ENCODE results near the gene FASN. TPM values are rescaled to one million over a fixed set of nuclear protein-coding genes. Genes with fewer than 3 reads are reported as not detected.

The FASN gene
- total and polyA plus RNA-seq, 2 donors (not counting 3 experiments of a cell fraction or from before 2014, with no cell fraction given) = 101 to 360 TPM

DNA sequence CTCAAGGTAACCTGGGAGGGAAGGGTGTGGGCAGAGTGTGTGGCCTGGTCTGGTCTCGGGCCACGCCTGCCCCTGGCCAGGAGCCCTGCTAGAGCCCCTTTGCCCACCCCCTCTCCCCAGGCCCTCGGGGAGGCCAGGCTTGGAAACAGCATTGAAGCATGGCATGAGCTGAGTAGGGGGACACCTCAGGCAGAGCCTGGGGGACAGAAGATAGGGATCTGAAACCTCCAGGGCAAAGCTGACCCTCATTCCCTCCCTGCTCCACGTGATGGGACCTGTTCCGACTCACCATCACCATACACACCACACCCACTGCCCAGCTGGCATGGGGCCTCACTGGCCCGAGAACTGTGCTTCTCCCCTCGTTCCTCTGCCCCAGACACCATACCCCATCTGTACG lies 48.9 kb downstream of the FASN start:
- ChIA-PET POLR2A (no interaction called here), CTCF (interaction anchor here (1.0 to 3.8 kb wide), 2 partner anchors 11 to 18 kb away, joined by 4 to 18 read pairs; partner anchors contain the start of genes DCXR and RAC3)
- Histone ChIP-seq H2AFZ (ENCODE audit: low read depth, low read length) (no peak overlapping the region), H3K4me1 (ENCODE audit: control insufficient read depth, extremely low read depth, insufficient read depth, low read length) (peaks cover 11% of the 10 kb centered on the region), H3K27ac (ENCODE audit: insufficient read depth, low read depth, low read length) (no peak overlapping the region), H3K4me2 (ENCODE audit: insufficient read depth, low read length) (no peak overlapping the region), H3K9me1 (replicated peaks; ENCODE audit: control insufficient read depth, extremely low read depth, insufficient read depth, low read length) (no peaks in the 10 kb centered on the region), H3K79me2 (ENCODE audit: control insufficient read depth, insufficient read depth, low read length) (peaks cover 11% of the 10 kb centered on the region), H3K4me3 (replicated peaks in 1 of 3; ENCODE audit: insufficient read depth in 1 of 3, low read depth in 1 of 3, low read length in 3 of 3) (no peak overlapping the region), H3K9ac (replicated peaks; ENCODE audit: extremely low read depth, insufficient read depth, low read length) (no peak overlapping the region), H3K36me3 (ENCODE audit: control insufficient read depth in 2 of 2, extremely low read depth in 1 of 2, insufficient read depth in 2 of 2, low read length in 2 of 2) (peaks cover 0 to 14% of the 10 kb centered on the region in 2 experiments), H4K20me1 (replicated peaks; ENCODE audit: control insufficient read depth, extremely low read depth, insufficient read depth, low read length) (no peaks in the 10 kb centered on the region), H3K27me3 (ENCODE audit: control insufficient read depth in 2 of 2, insufficient read depth in 2 of 2, low read length in 2 of 2) (no peaks in the 10 kb centered on the region), H3K9me3 (replicated peaks; ENCODE audit: control insufficient read depth, insufficient read depth, low read length) (no peaks in the 10 kb centered on the region)
- TF ChIP-seq GATA2 (IDR thresholded peaks at IDR 0.05; ENCODE audit: insufficient read depth, insufficient read length, low read depth, low read length) = no peak
- TF ChIP-seq MYC (IDR thresholded peaks at IDR 0.05; ENCODE audit: low read depth, low read length) = no peak
- TF ChIP-seq, protein P1, sequence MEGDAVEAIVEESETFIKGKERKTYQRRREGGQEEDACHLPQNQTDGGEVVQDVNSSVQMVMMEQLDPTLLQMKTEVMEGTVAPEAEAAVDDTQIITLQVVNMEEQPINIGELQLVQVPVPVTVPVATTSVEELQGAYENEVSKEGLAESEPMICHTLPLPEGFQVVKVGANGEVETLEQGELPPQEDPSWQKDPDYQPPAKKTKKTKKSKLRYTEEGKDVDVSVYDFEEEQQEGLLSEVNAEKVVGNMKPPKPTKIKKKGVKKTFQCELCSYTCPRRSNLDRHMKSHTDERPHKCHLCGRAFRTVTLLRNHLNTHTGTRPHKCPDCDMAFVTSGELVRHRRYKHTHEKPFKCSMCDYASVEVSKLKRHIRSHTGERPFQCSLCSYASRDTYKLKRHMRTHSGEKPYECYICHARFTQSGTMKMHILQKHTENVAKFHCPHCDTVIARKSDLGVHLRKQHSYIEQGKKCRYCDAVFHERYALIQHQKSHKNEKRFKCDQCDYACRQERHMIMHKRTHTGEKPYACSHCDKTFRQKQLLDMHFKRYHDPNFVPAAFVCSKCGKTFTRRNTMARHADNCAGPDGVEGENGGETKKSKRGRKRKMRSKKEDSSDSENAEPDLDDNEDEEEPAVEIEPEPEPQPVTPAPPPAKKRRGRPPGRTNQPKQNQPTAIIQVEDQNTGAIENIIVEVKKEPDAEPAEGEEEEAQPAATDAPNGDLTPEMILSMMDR (IDR thresholded peaks at IDR 0.05; ENCODE audit: extremely low read depth in 1 of 2, insufficient read depth in 1 of 2, low read depth in 1 of 2, low read length in 2 of 2) = no peak
- TF ChIP-seq EZH2 (IDR thresholded peaks at IDR 0.05; ENCODE audit: borderline replicate concordance, low read depth, low read length, severe bottlenecking) = no peak
- TF ChIP-seq, protein P2, sequence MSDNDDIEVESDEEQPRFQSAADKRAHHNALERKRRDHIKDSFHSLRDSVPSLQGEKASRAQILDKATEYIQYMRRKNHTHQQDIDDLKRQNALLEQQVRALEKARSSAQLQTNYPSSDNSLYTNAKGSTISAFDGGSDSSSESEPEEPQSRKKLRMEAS (IDR thresholded peaks at IDR 0.05; ENCODE audit: insufficient read depth, insufficient read length) = no peak
- TF ChIP-seq JUN (IDR thresholded peaks at IDR 0.05; ENCODE audit: borderline replicate concordance, insufficient read depth, insufficient read length, low read depth) = no peak
- TF ChIP-seq FOS (IDR thresholded peaks at IDR 0.05; ENCODE audit: borderline replicate concordance, insufficient read depth, low read length) = no peak
- no peak for TF ChIP-seq POLR2A (IDR thresholded peaks at IDR 0.05; ENCODE audit: low read depth, low read length)
- no peak for TF ChIP-seq POLR2AphosphoS5 (IDR thresholded peaks at IDR 0.05; ENCODE audit: insufficient read depth, low read depth, low read length)
- BruUV-seq (replicated peaks) = no TSS peak
- intact Hi-C loops (cut with micrococcal nuclease) (no loop called here), dilution Hi-C loops (cut with MboI; ENCODE audit: extremely low pct_ligation_motif_present, low sequenced_read_pairs) (no loop called here)
- no peak for DNase-seq (ENCODE audit: low read depth, low spot score)
- FAIRE-seq = no peak
